ENCODE results near the gene CKAP2.
"Not testable (repeated sequence)": the region's sequence is repeated elsewhere in the genome, so short reads cannot be mapped to it uniquely, and the experiment has no call there.

CKAP2 gene

DNA sequence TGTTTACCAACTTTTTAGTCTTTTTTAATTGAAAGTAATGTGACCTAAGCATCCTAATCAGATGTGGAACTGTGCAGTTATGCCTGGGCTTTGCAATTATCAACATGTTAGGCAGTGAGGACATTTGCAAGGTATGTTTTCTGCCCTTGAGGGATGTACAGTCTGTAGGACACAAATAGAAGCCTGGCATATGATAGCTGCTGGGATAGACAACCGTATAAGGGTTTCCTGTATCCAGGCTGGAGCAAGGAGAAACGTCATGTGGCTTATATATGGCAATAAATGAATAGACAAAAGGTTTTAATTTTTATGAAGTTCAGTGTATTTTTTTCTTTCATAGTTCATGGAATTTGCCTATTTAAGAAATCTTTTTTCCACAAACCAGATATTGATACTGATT is 2.8 kb upstream of the CKAP2 start:
- no peak for DNase-seq

DNA sequence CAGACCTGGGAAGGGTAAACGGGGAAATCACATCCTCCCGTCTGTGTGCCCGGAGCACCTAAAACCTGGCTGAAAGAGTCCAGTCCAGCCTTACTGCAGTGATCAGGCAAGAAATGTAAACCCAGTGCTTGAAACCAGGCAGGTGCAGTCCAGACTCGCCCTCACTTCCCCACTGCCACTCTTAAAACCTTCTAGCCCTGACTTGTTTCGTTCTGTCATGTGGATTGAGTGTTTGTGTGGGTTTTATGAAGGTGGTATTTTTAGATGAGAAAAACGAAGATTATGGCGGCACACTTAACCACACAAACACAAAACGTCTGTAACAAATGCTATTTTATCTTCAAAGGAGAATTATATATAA is 839 bp upstream of the CKAP2 start:
- DNase-seq: no peak

DNA sequence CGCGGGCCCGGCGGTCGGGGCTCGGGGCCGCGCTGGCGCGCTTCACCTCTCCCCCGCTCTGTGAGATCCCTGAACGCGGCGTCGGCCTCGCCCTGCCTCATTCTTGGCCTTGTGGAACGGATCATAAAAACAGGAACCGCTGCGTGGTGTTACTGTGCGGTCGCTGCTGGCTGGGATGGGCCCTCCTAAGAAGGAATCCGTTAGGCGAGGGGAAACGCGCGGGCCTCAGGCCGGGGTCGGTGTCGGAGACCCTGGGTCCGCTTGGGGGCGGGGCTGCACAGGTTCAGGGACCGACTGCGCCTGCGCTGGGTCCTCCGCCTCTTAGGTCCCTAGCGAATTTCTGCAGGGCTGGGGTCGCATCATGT is 381 bp downstream of the CKAP2 start:
- DNase-seq: peak; percentile 46

DNA sequence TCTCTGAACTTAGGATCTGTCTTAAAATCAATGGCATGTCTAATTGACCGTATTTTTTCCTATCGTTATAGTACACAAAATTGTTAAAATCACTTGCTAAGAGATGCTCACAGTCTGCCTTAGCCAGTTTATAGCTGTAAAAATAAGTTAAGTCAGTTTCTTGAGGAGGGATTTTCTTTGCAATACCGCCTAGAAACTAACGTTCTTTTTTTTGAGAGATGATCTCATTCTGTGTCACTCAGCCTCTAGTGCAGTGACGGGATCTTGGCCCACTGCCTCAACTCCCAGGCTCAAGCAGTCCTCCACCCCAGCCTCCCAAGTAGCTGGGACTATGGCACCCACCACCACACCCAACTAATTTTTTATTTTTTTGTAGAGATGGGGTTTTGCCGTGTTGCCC is 4.4 kb downstream of the CKAP2 start:
- DNase-seq: no peak

DNA sequence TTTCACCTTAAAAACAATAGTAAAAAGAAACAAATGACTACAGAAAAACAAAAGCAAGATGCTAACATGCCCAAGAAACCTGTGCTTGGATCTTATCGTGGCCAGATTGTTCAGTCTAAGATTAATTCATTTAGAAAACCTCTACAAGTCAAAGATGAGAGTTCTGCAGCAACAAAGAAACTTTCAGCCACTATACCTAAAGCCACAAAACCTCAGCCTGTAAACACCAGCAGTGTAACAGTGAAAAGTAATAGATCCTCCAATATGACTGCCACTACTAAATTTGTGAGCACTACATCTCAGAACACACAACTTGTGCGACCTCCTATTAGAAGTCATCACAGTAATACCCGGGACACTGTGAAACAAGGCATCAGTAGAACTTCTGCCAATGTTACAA is 6.0 kb downstream of the CKAP2 start:
- no peak for DNase-seq

DNA sequence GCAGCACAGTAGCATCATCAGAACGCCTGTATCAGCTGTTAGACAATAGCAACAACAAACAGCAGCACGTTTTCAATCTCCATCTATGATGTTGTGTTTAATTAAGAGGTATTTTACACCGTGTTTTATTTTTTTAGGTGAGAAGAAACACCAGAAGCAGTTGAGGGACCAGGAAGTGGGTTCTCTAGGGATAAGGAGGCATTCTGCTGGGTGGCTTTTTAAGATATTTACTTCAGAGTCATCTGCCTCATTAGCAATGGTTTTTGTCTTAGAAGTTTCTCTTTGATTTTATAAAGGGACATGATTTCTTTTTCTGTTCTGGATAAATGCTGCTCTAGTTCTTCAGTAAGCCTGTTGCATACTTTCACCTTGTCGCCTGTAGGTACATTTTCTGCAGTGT is 8.2 kb downstream of the CKAP2 start:
- no peak for DNase-seq

DNA sequence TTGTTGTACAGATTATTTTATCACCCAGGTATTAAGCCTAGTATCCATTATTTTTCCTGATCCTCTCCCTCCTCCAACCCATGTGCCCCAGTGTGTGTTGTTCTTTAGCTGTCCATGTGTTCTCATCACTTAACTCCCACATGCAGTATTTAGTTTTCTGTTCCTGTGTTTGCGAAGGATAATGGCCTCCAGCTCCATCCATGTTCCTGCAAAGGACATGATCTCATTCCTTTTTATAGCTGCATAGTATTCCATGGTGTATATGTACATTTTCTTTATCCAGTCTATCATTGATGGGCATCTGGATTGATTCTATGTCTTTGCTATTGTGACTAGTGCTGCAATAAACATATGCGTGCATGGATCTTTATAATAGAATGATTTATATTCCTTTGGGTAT is 13.2 kb downstream of the CKAP2 start:
- DNase-seq: not testable (repeated sequence)

DNA sequence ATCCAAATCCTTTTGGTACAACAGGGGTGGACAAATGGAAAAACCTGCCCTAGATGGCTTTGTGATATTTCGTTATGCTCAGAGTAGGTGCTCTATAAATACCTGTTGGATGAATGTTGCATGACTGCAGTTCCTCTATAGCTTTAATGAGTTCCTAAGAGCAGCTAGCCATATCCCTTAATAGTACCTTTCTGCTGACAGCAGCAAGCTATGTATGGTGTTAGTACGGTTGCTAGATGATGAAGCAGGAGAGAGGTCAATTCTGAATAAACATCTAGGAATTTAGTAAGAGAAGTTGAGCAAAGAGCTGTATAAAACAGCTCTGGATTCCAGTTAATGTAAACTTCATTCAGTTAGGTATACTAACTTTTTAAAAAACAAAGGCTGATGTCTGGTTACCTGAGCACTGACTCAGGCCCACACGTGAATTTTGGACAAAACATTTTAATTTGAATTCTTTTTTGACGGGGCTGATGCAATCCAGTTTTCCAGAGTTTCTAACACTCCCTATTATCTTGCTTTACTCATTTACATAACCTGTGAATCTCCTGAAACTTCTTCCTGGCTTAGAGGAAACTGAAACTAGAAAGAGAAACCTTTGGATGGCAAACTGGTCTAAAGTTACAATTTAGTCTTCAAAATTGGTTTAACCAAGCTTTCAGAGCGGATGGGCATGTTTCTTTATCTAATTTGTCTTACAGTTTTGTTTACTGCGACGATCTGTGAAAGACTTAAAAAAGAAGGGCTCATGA is 25.6 kb downstream of the CKAP2 start:
- DNase-seq: not testable (repeated sequence)

DNA sequence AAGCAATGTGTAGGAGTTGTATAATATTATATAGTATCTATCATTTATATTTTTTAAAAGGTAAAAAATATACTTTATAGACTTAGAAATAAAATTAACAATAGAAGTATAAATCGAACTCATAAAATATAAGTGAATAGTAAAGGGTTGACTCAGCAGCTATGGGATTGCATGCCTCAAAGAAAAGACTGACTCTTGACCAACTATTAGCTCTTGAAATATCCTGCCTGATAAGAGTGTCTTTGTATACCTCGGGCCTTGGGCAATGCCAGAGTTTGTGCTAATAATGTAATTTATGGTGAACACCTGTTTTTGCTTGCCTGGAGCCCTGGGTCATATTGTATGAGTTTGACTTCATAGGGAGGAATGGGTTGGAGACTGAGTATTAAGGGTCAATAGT is 31.8 kb downstream of the CKAP2 start:
- DNase-seq: not testable (repeated sequence)

DNA sequence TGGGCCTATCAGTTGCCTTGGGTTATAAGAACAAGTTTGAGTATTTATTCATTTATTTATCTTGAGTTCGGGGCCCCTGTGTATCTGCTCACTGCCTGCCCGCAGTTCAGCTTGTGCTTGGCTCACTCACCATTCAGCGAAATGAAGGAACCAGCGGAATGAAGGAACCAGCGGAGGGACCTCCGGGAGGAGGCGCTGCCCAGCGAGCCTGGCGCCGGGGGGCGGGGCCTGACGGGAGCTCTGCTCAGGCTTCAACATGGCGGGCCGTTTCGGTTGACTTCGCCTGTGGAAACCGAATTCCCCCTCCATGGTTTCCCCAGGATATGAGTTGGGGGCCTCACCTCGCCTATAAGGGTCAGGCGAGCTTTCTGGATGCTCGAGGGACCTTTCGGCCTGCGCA is 33.5 kb downstream of the CKAP2 start:
- DNase-seq: not testable (repeated sequence)

DNA sequence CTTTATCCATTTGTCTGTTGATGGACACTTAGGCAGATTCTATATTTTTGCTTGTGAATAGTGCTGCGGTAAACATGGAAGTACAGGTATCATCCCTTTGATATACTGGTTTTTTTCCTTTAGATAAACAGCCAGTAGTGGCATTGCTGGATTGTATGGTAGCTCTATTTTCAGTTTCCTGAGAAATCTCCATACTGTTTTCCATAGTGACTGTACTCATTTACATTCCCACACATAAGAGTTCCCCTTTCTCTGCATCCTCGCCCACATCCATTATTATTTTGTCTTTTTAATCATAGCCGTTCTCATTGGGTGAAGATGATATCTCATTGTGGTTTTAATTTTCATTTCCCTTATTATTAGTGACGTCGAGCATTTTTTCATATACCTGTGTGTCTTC is 35.7 kb downstream of the CKAP2 start:
- DNase-seq: not testable (repeated sequence)

DNA sequence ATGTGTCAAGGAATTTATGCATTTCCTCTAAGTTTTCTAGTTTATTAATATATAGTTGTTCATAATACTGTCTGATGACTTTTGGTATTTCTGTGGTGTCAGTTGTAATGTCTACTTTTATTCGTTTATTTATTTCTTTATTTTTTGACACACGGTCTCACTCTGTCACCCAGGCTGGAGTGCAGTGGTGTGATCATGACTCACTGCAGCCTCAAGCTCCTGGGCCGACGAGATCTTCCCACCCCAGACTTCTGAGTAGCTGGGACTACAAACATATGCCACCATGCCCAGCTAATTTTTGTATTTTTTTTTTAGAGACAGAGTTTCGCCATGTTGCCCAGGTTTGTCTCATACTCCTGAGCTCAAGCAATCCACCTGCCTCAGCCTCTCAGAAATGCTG is 39.0 kb downstream of the CKAP2 start:
- DNase-seq: not testable (repeated sequence)

DNA sequence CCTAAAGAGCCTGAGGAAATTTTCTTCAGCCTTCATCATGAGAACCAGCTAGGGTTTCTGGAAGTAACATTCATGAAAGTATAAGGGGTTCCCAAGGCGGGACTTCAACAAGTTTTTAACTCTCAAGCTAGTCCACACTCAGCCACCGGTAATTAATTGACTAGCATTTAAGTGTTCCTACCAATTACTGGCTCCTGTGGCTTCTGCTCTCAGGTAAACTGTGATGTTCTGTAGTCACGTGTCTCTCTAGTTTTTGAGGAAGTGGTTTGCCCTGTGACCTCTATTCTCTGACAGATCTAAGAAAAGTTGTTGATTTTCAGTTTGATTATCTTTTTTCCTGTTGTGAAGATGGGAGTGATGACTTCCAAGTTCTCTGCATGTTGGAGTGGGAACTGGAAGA is 42.7 kb downstream of the CKAP2 start:
- not testable (repeated sequence) for DNase-seq

DNA sequence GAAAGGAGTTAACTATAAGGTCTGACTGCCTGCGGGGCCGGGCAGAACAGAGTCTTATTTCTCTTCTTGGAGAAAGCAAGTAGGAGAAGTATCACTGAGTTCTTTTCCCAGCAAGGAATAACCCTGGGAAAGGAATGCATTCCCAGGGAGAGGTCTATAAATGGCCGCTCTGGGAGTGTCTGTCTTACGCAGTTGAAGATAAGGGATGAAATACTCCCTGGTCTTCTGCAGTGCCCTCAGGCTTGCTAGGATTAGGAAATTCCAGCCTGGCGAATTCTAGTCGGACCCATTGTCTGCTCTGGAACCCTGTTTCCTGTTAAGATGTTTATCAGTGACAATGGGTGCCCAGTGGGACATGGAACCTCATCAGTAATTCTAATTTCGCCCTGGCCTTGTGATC is 47.0 kb downstream of the CKAP2 start:
- not testable (repeated sequence) for DNase-seq

DNA sequence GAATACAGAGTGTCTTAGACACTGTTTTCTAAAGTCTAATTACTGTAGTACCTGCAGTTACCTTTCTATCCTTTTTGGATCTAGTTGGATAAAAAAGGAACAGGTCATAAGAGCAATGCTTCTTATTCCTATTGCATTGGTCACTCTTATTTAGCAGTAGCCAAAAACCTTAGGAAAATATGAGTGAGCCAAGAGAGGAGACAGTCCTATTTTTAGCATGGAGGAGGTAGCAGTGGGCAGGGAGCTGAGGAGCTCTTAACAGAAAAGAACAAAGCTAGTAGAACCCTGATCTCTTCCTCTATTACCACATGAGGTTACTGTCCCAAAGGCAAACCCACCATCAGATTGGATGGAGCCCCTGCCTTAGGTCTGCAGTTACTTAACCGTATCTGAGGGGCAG is 50.6 kb downstream of the CKAP2 start:
- not testable (repeated sequence) for DNase-seq

DNA sequence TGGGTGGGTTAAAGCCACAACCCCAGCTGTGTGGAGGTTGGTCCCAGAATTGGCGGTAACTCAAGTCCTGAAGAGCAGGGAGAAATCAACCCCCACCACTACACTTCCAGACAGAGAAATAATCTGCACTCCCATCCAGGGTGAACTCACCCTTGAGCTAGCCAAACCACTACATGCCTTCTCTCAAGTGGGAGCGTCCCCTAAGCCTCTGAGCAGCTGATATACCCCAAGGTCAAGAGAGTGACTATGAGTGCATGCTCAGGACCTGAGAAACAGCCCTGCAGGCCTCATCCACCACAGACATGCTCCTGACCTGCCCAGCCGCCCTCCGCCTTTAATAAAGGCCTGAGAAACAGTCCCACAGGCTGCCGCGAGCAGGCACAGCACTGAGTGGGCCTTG is 54.3 kb downstream of the CKAP2 start:
- not testable (repeated sequence) for DNase-seq

DNA sequence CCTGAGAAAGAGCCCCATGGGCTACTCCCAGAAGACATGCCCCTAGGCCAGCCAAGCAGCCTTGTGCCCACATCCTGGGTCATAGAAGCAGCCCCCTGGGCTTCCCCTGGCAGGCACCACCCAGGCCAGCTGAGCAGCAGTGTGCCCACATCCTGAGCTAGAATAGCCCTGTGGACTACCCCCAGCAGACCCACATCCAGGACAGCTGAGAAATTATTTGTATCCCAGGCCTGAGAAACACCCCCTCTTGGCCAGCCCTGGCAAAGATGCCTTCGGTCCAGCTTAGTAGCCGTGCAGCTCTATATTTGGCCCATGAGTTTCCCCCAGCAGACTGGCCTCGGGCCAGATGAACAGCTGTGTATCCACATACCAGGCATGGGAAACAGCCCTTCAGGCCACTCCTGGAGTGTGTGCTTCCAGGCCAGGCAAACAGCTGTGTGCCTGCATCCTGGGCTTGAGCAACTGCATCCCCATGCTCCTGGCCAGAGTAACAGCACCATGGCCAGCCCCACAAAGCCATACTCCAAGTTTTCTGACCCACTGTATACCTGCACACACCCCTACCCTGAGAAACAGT is 55.0 kb downstream of the CKAP2 start:
- not testable (repeated sequence) for DNase-seq

DNA sequence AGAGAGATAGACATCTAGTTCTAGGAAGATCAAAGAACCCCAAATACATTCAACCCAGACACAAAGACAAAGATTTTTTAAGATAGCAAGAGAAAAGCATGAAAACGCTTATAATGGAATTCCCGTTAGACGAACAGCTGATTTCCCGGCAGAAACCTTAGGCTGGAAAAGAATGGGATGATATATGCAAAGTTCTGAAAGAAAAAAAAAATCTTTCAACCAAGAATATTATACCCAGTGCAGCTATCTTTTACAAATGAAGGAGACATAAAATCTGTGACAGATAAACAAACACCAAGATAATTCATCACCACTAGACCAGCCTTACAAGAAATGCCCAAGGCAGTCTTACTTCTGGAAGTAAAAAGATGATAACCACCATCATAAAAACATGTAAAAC is 56.3 kb downstream of the CKAP2 start:
- not testable (repeated sequence) for DNase-seq

DNA sequence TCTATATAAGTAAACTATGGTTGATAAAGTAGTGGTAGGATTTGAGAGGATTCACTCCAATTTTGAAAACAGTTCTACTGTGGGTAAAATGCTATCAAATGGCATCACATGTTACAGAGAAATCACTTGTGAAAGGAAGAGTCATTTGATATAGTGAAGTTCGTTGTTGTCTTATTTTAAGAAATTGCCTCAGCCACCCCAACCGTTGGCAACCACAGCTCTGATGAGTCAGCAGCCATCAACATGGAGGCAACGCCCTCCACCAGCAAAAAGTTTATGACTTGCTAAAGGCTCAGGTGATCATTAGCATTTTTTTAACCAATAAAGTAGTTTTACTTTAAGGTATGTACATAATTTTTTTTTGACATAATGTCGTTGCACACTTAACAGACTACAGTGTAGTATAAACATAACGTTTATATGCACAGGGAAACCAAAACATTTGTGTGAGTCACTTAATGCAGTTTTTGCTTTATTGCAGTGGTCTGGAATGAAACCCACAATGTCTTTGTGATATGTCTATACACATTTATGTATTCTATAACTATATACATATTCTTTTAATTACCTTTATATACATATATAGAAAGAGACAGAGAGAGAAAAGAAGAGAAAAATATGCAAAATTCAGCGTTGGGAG is 58.8 kb downstream of the CKAP2 start:
- DNase-seq: not testable (repeated sequence)

DNA sequence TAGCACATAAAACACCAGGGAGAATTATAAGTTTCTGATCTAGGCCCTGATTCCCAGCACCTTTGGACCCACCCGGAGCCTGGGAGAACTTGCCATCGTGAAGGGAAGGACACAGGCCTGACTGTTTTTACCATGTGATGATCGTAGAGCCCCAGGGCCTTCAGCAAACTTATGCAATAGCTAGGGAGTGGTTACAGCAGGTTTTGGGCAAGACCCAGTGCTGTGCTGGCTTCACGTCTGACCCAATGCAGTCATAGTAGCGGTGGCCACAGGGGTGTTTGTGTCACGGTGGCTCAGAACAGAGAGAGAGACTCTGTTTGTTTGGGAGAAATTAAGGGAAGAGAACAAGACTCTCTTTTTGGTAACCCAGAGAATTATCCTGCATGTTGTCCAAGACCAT is 68.0 kb downstream of the CKAP2 start:
- not testable (repeated sequence) for DNase-seq

Measured in NCI-H1694 (cell line).